ENCODE data around the gene SIGLEC12. TPM values are rescaled to one million over a fixed set of nuclear protein-coding genes. Genes with fewer than 3 reads are reported as not detected.

The SIGLEC12 gene
- total RNA-seq, 1 donor from 2014 or later = not detected

GRCh38 chr19:51477344-51477743 is 24.3 kb downstream of the SIGLEC12 start:
- DNase-seq (ENCODE audit: extremely low spot score, unreplicated experiment) = no peak
- H3K27me3 Mint-ChIP-seq (ENCODE audit: unreplicated experiment) = no peaks in the 10 kb centered on the region
- H3K9me3 Mint-ChIP-seq (ENCODE audit: unreplicated experiment) = peaks cover 22% of the 10 kb centered on the region
- no peaks in the 10 kb centered on the region for H3K36me3 Mint-ChIP-seq (ENCODE audit: unreplicated experiment)
- H3K27ac Mint-ChIP-seq (ENCODE audit: unreplicated experiment) = no peak overlapping the region
- no peak overlapping the region for H3K4me3 Mint-ChIP-seq (ENCODE audit: unreplicated experiment)
- H3K4me1 Mint-ChIP-seq (ENCODE audit: unreplicated experiment) = no peaks in the 10 kb centered on the region
- TF ChIP-seq, protein P1, sequence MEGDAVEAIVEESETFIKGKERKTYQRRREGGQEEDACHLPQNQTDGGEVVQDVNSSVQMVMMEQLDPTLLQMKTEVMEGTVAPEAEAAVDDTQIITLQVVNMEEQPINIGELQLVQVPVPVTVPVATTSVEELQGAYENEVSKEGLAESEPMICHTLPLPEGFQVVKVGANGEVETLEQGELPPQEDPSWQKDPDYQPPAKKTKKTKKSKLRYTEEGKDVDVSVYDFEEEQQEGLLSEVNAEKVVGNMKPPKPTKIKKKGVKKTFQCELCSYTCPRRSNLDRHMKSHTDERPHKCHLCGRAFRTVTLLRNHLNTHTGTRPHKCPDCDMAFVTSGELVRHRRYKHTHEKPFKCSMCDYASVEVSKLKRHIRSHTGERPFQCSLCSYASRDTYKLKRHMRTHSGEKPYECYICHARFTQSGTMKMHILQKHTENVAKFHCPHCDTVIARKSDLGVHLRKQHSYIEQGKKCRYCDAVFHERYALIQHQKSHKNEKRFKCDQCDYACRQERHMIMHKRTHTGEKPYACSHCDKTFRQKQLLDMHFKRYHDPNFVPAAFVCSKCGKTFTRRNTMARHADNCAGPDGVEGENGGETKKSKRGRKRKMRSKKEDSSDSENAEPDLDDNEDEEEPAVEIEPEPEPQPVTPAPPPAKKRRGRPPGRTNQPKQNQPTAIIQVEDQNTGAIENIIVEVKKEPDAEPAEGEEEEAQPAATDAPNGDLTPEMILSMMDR (IDR thresholded peaks at IDR 0.05) = no peak

- Mint-ChIP-seq H3K4me3 (ENCODE audit: unreplicated experiment) (no peak overlapping the region), H3K27me3 (ENCODE audit: unreplicated experiment) (no peaks in the 10 kb centered on the region), H3K4me1 (ENCODE audit: unreplicated experiment) (no peaks in the 10 kb centered on the region), H3K36me3 (ENCODE audit: unreplicated experiment) (no peaks in the 10 kb centered on the region), H3K27ac (ENCODE audit: unreplicated experiment) (no peak overlapping the region), H3K9me3 (ENCODE audit: unreplicated experiment) (peaks cover 15% of the 10 kb centered on the region)
- no peak for DNase-seq (ENCODE audit: extremely low spot score, unreplicated experiment)
- TF ChIP-seq, protein P1 (IDR thresholded peaks at IDR 0.05) = no peak
Observed at GRCh38 chr19:51476164-51476563, 25.4 kb downstream of the SIGLEC12 start.

- Mint-ChIP-seq H3K36me3 (ENCODE audit: unreplicated experiment) (no peaks in the 10 kb centered on the region), H3K27ac (ENCODE audit: unreplicated experiment) (no peak overlapping the region), H3K4me3 (ENCODE audit: unreplicated experiment) (no peak overlapping the region), H3K9me3 (ENCODE audit: unreplicated experiment) (peaks cover 4% of the 10 kb centered on the region), H3K27me3 (ENCODE audit: unreplicated experiment) (no peaks in the 10 kb centered on the region), H3K4me1 (ENCODE audit: unreplicated experiment) (no peaks in the 10 kb centered on the region)
- TF ChIP-seq, protein P1 (IDR thresholded peaks at IDR 0.05) = peak; percentile 82
- no peak for DNase-seq (ENCODE audit: extremely low spot score, unreplicated experiment)
Observed at GRCh38 chr19:51473009-51473707, 28.4 kb downstream of the SIGLEC12 start.

GRCh38 chr19:51472607-51473006 is 29.0 kb downstream of the SIGLEC12 start:
- no peak for DNase-seq (ENCODE audit: extremely low spot score, unreplicated experiment)
- no peaks in the 10 kb centered on the region for H3K4me1 Mint-ChIP-seq (ENCODE audit: unreplicated experiment)
- TF ChIP-seq, protein P1 (IDR thresholded peaks at IDR 0.05) = no peak

GRCh38 chr19:51471527-51471926 is 30.1 kb downstream of the SIGLEC12 start:
- no peak overlapping the region for H3K27ac Mint-ChIP-seq (ENCODE audit: unreplicated experiment)
- H3K4me3 Mint-ChIP-seq (ENCODE audit: unreplicated experiment) = no peak overlapping the region
- no peaks in the 10 kb centered on the region for H3K36me3 Mint-ChIP-seq (ENCODE audit: unreplicated experiment)
- H3K4me1 Mint-ChIP-seq (ENCODE audit: unreplicated experiment) = no peaks in the 10 kb centered on the region
- no peak for DNase-seq (ENCODE audit: extremely low spot score, unreplicated experiment)
- H3K27me3 Mint-ChIP-seq (ENCODE audit: unreplicated experiment) = no peaks in the 10 kb centered on the region
- H3K9me3 Mint-ChIP-seq (ENCODE audit: unreplicated experiment) = no peaks in the 10 kb centered on the region
- TF ChIP-seq, protein P1 (IDR thresholded peaks at IDR 0.05) = no peak

More at GRCh38 chr19:51472607-51473006, 29.0 kb downstream of the SIGLEC12 start:
- Mint-ChIP-seq H3K9me3 (ENCODE audit: unreplicated experiment) (peaks cover 3% of the 10 kb centered on the region), H3K27me3 (ENCODE audit: unreplicated experiment) (no peaks in the 10 kb centered on the region), H3K36me3 (ENCODE audit: unreplicated experiment) (no peaks in the 10 kb centered on the region), H3K4me3 (ENCODE audit: unreplicated experiment) (no peak overlapping the region), H3K27ac (ENCODE audit: unreplicated experiment) (no peak overlapping the region)
